ENCODE measurements around the gene ITFG1.
"Not testable (repeated sequence)": the region's sequence is repeated elsewhere in the genome, so short reads cannot be mapped to it uniquely, and the experiment has no call there.

Gene ITFG1

DNA sequence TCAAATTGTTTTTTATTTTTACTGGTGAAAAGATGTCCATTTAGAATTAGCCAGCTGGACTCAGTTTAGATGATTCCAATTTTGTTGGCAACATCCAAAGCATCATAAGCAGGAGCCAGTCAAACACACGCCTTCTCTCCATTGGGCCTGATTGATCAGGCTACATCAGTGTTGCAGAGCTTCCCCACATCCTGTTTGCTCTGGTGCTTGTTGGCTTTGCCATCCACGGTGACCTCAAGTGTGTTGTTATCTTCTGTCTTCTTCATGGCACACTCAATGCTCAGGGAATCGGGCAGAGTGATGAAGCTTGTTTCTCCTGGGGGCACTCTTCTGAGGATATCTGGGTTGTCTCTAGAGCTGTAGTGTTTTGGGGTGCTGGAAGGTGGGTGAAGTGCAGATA, 310.8 kb downstream of the ITFG1 start:
- H3K27me3 Mint-ChIP-seq, result peaks cover 0 to 8% of the 10 kb centered on the region in 2 donors
- H3K27ac Mint-ChIP-seq, result no peak overlapping the region
- ATAC-seq (replicated peaks) (no peak), DNase-seq (no peak)
- H3K9me3 Mint-ChIP-seq, result no peaks in the 10 kb centered on the region
- no peaks in the 10 kb centered on the region for H3K36me3 Mint-ChIP-seq (ENCODE audit: insufficient read depth)
- H3K4me1 Mint-ChIP-seq (ENCODE audit: low read depth in 2 of 2), result peaks cover 6% of the 10 kb centered on the region in 2 donors
- no peak overlapping the region for H3K4me3 Mint-ChIP-seq

- ATAC-seq (replicated peaks), result no peak
- Mint-ChIP-seq H3K4me1 (ENCODE audit: low read depth in 2 of 2) (peaks cover 10 to 11% of the 10 kb centered on the region in 2 donors), H3K27ac (peak overlapping the region; percentile 50 to 77), H3K9me3 (no peaks in the 10 kb centered on the region), H3K27me3 (peaks cover 8 to 22% of the 10 kb centered on the region in 2 donors), H3K36me3 (ENCODE audit: insufficient read depth) (peaks cover 2% of the 10 kb centered on the region), H3K4me3 (peak overlapping the region; percentile 65 to 81)
- DNase-seq, result no peak
These were observed 316.3 kb downstream of the ITFG1 start for GRCh38 chr16:47144559-47144877.

GRCh38 chr16:47143677-47144558, 316.9 kb downstream of the ITFG1 start, which contains the start of gene NETO2:
TSS of gene NETO2 (minus strand) at chr16:47143945. CDS start at chr16:47143612, 333 bp downstream.
- Mint-ChIP-seq H3K27ac (peak within 1 kb of the TSS; percentile 50 to 77), H3K4me3 (peak within 1 kb of the TSS; percentile 85 to 88), H3K36me3 (ENCODE audit: insufficient read depth) (peaks cover 2% of the 10 kb centered on the region), H3K9me3 (no peaks in the 10 kb centered on the region), H3K27me3 (peaks cover 8 to 22% of the 10 kb centered on the region in 2 donors), H3K4me1 (ENCODE audit: low read depth in 2 of 2) (peaks cover 10 to 11% of the 10 kb centered on the region in 2 donors)
- ATAC-seq (replicated peaks), result peak; percentile 71
- DNase-seq, result peak; percentile 46 to 61 (median 53)

DNA sequence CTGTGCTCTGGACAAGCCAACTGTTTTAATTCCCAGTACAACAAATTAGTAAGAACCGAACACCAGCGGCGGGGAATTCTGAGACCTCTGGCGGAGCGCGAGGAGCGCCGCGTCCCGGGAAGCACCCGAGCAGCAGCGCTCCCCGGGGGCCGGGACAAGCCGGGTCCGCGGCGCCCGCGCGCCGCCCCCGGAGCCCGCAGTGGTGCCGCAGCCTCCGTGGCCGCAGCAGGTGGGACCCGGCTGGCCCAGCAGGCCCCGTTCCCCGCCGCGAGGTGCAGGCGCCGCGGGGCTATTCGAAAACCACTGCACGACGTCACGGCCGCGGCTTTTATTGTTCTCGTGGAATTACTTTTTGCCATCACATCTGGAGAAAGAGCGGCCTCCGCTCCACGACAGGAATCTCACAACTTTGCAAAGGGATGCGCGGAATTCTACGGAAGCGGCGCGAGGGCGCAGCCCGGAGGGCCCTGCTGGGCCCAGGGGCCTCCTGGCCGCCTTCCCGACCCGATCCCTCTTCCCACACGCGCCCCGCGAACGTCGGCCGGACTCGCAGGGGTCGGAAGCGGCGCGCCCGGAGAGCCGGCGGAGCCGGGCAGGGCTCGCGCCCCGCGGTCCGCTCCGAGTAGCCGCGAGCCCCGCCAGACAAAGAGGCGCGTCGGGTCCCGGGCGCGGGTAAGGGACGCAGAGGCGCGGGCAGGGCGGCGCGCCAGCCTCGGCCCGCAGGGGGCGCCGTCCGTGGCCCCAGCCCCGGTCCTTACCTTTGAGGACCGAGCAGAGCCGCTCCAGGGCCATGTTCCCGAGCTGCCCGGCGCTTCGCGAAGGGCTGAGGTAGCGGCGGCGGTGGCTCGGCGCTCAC, 317.8 kb downstream of the ITFG1 start:
- peak overlapping the region; percentile 85 to 88 for H3K4me3 Mint-ChIP-seq
- H3K27ac Mint-ChIP-seq, result no peak overlapping the region
- peaks cover 6% of the 10 kb centered on the region for H3K36me3 Mint-ChIP-seq (ENCODE audit: insufficient read depth)
- peaks cover 10 to 11% of the 10 kb centered on the region in 2 donors for H3K4me1 Mint-ChIP-seq (ENCODE audit: low read depth in 2 of 2)
- DNase-seq (peak; percentile 45 to 57 (median 55)), ATAC-seq (replicated peaks) (peak; percentile 67)
- no peaks in the 10 kb centered on the region for H3K9me3 Mint-ChIP-seq
- peaks cover 8 to 22% of the 10 kb centered on the region in 2 donors for H3K27me3 Mint-ChIP-seq

DNA sequence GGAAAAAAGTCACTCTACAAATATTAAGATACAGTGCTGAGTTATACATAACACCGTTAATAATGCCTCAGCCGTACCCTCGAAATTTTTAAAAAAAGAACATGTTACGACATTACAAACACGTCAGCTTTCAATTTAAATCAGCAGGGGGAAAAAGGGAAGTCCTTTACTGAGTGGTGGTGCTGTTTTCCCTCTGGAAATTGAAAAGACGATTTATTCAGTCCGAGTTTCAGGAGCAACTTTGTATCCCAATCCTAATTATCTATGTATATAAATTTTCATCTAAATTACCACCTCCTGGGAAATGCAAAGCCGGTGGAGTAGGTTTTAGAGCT, 318.4 kb downstream of the ITFG1 start:
- DNase-seq (no peak), ATAC-seq (replicated peaks) (no peak)
- H3K4me1 Mint-ChIP-seq (ENCODE audit: low read depth in 2 of 2), result peaks cover 10 to 11% of the 10 kb centered on the region in 2 donors
- peaks cover 8 to 22% of the 10 kb centered on the region in 2 donors for H3K27me3 Mint-ChIP-seq
- H3K36me3 Mint-ChIP-seq (ENCODE audit: insufficient read depth), result peaks cover 7% of the 10 kb centered on the region
- H3K9me3 Mint-ChIP-seq, result no peaks in the 10 kb centered on the region
- H3K27ac Mint-ChIP-seq, result no peak overlapping the region
- H3K4me3 Mint-ChIP-seq, result peak overlapping the region; percentile 85 to 88

DNA sequence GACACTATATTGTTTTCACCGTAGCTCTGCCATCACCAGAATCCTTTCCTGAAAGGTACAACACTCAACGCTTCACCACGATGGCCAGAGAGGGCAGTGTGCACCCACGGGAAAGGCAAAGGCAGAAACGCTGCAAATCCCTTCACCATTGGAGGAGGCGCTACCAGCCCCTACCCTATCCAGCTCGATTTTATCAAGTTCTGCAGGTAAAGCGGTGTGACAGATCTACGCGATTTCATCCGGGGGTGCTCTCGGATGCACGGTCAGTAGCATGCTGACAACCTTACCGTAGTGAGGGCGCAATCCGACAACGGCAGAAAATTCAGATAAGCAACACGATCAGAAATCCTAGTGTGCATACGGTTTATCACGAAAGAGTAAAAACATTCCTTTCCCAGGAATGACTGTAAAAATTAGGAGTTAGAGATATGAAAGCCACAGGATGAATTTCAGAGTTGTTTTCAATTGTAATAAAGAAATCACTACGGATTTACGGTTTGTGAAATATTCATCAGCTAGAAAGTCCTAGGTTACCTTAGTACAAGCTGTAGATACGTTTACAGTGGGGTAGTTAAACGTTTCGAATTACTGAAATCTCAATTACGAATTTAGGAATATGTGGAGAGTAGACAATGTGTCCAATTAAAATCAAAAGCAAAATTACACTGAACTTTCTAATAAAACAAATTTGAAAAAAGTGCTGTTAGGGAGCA, 318.9 kb downstream of the ITFG1 start:
- H3K4me1 Mint-ChIP-seq (ENCODE audit: low read depth in 2 of 2), result peaks cover 10 to 11% of the 10 kb centered on the region in 2 donors
- H3K4me3 Mint-ChIP-seq, result peak overlapping the region; percentile 85 to 88
- H3K27ac Mint-ChIP-seq, result peak overlapping the region in 1 of 2 donors; percentile 63
- DNase-seq (peak; percentile 71 to 81 (median 75)), ATAC-seq (replicated peaks) (peak; percentile 69)
- peaks cover 7% of the 10 kb centered on the region for H3K36me3 Mint-ChIP-seq (ENCODE audit: insufficient read depth)
- H3K9me3 Mint-ChIP-seq, result no peaks in the 10 kb centered on the region
- peaks cover 8 to 22% of the 10 kb centered on the region in 2 donors for H3K27me3 Mint-ChIP-seq

GRCh38 chr16:47140686-47141085, 320.2 kb downstream of the ITFG1 start:
- DNase-seq (no peak), ATAC-seq (replicated peaks) (no peak)
- Mint-ChIP-seq H3K27ac (no peak overlapping the region), H3K9me3 (no peaks in the 10 kb centered on the region), H3K4me1 (ENCODE audit: low read depth in 2 of 2) (peaks cover 10 to 11% of the 10 kb centered on the region in 2 donors), H3K4me3 (no peak overlapping the region), H3K27me3 (peaks cover 8 to 19% of the 10 kb centered on the region in 2 donors), H3K36me3 (ENCODE audit: insufficient read depth) (peaks cover 7% of the 10 kb centered on the region)

GRCh38 chr16:47139561-47140185, 321.2 kb downstream of the ITFG1 start:
- H3K4me1 Mint-ChIP-seq (ENCODE audit: low read depth in 2 of 2), result peaks cover 9 to 11% of the 10 kb centered on the region in 2 donors
- ATAC-seq (replicated peaks), result no peak
- peaks cover 8 to 11% of the 10 kb centered on the region in 2 donors for H3K27me3 Mint-ChIP-seq
- no peak for DNase-seq
- no peak overlapping the region for H3K4me3 Mint-ChIP-seq
- no peaks in the 10 kb centered on the region for H3K9me3 Mint-ChIP-seq
- H3K36me3 Mint-ChIP-seq (ENCODE audit: insufficient read depth), result peaks cover 7% of the 10 kb centered on the region
- no peak overlapping the region for H3K27ac Mint-ChIP-seq

GRCh38 chr16:47137925-47138324, 322.9 kb downstream of the ITFG1 start:
- peaks cover 5 to 11% of the 10 kb centered on the region in 2 donors for H3K4me1 Mint-ChIP-seq (ENCODE audit: low read depth in 2 of 2)
- H3K27ac Mint-ChIP-seq, H3K9me3 Mint-ChIP-seq: not testable (repeated sequence)

GRCh38 chr16:47136099-47136842, 324.6 kb downstream of the ITFG1 start:
- no peak overlapping the region for H3K27ac Mint-ChIP-seq
- H3K4me1 Mint-ChIP-seq (ENCODE audit: low read depth in 2 of 2), result no peaks in the 10 kb centered on the region
- H3K36me3 Mint-ChIP-seq (ENCODE audit: insufficient read depth), result peaks cover 5% of the 10 kb centered on the region
- DNase-seq (no peak), ATAC-seq (replicated peaks) (peak; percentile 79)
- no peaks in the 10 kb centered on the region for H3K27me3 Mint-ChIP-seq
- H3K9me3 Mint-ChIP-seq, result no peaks in the 10 kb centered on the region
- no peak overlapping the region for H3K4me3 Mint-ChIP-seq

More at GRCh38 chr16:47137925-47138324, 322.9 kb downstream of the ITFG1 start:
- not testable (repeated sequence) for H3K36me3 Mint-ChIP-seq (ENCODE audit: insufficient read depth); DNase-seq; H3K4me3 Mint-ChIP-seq; H3K27me3 Mint-ChIP-seq; ATAC-seq (replicated peaks)

- Mint-ChIP-seq H3K4me3 (no peak overlapping the region), H3K27me3 (no peaks in the 10 kb centered on the region), H3K27ac (no peak overlapping the region), H3K36me3 (ENCODE audit: insufficient read depth) (peaks cover 5% of the 10 kb centered on the region), H3K4me1 (ENCODE audit: low read depth in 2 of 2) (no peaks in the 10 kb centered on the region), H3K9me3 (no peaks in the 10 kb centered on the region)
- no peak for ATAC-seq (replicated peaks)
- no peak for DNase-seq
These were observed 326.3 kb downstream of the ITFG1 start for GRCh38 chr16:47134550-47134949.

DNA sequence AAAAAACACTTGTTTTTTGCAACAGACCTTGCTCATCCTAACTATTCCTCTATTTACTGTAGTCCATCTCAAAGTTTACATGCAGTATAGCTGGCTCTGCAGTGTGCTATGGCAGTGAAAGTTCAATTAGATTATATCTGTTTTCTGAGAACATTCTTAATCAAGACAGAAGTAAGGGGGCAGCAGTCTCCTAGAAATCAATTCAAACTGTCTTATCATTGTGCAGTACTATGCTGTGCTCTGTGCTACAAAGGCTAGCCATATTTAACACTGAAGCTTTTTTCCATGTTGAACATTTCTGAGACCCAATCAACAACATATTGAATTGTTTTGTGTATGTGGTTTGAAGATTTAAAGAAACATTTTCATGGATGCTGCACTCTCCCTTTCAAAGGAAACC, 328.6 kb downstream of the ITFG1 start:
- Mint-ChIP-seq H3K9me3 (no peaks in the 10 kb centered on the region), H3K4me3 (no peak overlapping the region), H3K4me1 (ENCODE audit: low read depth in 2 of 2) (no peaks in the 10 kb centered on the region), H3K27ac (no peak overlapping the region), H3K27me3 (no peaks in the 10 kb centered on the region), H3K36me3 (ENCODE audit: insufficient read depth) (no peaks in the 10 kb centered on the region)
- no peak for DNase-seq
- no peak for ATAC-seq (replicated peaks)

All from effector memory CD8-positive, alpha-beta T cell (primary cell).